GM10847 (cell line): Measurements from ENCODE around the gene LAMA3.

ENCODE experiments used
- POLR2A ChIP-seq: IDR thresholded peaks from 2 replicates; pipeline ENCODE4 v1.6.1; 2011; ENCODE audit not compliant: insufficient read length; ENCODE audit errors: extremely low read depth

Gene LAMA3

DNA sequence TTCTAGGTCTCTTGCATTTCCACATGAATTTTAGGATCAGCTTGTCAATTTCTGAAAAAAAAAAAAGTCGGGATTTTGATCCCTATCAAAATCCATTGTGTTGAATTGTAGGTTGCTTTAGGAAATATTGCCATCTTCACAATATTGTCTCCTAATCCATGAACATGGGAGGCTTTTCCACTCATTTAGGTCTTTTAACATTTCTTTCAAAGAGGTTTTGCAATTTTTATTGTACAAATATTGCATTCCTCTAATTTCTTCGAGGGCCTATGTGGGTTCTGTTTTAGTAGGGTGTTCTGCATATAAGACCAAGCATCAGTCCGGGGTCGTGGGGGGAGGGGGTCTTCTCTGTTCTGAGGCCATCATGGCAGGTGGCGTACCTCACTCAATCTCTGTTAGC lies 725 bp upstream of the LAMA3 start:
- TF ChIP-seq POLR2A = no peak

DNA sequence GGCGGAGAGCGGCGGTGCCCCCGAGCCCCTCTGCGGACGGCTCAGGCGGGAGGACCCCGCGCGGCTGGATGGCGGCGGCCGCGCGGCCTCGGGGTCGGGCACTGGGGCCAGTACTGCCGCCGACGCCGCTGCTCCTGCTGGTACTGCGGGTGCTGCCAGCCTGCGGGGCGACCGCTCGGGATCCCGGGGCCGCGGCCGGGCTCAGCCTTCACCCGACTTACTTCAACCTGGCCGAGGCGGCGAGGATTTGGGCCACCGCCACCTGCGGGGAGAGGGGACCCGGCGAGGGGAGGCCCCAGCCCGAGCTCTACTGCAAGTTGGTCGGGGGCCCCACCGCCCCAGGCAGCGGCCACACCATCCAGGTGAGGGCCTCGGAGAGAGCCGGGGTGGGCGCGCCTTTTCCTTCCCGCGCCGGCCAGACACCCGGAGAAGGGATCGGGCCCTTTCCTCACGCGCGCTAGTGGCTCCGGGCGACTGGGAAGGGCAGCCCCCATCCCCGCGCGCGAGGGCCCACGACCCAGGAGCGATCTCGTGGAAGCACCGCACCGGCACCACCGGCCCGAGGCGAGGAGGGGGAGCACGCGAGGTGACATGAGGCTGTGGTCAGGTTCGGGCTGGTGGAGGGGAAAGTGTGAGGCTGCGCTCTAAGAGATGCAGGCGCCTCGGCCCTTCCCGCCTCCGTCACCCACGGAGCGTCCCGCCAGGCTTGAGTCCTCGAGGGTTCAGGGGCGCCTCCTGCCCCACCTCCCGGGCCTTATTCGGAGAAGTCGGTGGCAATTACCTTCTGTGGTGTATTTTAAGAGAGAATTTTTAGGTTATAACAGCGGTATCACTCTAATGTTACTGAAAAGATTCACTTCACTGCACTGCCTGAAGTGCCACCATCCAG lies 607 bp downstream of the LAMA3 start:
- TF ChIP-seq POLR2A = no peak

DNA sequence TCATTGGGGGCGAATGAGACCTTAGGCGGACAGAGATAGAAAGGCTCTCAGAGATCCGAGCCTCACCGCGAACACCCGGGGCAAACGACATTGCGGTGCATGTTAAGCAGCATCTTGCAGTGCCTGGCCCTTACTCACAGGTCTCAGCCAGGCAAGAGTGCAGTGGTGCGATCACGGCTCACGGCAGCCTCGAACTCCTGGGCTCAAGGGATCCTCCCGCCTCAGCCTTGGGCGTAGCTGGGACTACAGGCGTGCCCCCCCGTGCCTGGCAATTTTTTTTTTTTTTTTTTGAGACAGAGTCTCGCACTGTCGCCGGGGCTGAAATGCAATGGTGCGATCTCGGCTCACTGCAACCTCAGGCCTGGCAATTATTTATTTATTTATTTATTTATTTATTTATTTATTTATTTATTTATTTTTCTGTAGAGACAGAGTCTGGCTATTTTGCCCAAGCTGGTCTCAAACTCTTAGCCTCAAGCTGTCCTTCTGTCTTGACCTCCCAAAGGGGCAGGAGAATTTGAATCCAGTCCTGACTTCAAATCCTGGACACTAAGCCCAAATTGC lies 1.3 kb downstream of the LAMA3 start:
- no peak for TF ChIP-seq POLR2A

DNA sequence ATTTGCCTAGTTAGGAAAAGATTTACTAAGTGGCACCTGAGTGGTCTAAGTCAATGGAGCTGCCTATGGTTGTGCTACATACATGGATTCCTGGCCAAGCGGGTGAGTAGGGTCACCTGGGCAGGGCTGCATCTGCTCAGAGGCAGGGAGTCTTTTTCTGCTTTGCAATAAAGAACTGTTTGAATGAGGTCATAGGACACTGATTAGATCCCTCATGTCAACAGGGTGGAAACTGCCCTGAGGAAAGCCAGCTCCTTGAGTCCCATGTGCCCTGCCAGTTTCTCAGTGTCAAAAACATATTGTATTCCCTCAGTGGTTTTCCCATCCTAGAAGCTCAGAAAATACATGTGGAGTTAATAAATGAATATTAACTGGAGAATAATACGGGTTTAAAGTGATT lies 4.6 kb downstream of the LAMA3 start:
- TF ChIP-seq POLR2A = no peak

DNA sequence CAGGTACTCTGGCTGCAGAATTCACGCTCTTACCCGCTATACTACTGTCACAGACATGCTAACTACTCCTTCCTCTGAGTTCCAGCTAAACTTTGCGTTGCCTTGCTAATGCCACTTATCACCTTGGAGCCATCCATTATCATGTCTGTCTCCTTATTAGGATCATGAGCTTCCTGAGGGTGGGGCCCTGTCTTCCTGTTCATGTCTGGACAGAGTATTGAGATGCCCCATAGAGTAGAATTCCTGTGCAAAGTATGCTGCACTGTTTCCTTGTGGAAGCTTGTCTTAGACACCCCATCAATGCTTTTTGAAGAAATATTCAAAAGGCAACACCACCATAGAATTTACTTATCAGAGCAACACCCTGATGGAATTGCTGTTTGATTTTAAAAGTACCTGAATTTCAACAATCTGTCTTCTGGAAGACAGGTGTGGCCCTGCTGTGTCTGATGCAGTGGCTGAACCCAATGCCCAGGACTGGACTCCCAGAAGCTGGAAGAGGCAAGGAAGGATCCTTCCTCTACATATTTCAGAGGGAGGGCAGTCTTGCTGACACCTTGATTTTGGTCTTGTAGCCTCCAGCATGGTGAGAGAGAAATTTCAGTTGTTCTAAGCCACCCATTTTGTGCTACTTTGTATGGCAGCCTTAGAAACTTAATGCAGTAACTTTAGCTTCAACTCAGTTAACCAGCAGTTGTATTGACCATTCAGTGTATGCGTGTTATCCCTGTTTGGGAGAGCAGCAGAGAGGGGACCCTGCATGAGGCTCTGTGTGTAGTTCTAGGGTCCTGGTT lies 5.6 kb downstream of the LAMA3 start:
- no peak for TF ChIP-seq POLR2A

DNA sequence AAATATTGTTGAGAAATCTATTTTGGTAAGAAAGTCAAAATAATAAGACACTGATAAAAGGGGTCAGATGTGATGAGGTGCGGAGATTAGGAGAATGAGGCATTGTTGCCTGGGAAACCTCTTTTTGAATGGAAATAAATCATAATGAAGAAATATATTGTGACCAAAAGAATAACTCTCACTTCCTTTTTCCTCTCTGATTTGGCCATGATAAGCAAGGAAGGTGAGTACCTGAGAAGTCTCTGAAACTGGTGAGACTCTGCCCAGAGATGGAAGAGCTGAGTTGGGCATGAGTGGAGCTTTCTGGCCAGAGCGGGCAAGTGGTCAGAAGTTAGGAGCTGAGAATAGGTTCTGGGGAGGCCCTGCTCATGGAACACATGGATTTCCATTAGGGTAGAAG lies 11.8 kb downstream of the LAMA3 start:
- TF ChIP-seq POLR2A = no peak

DNA sequence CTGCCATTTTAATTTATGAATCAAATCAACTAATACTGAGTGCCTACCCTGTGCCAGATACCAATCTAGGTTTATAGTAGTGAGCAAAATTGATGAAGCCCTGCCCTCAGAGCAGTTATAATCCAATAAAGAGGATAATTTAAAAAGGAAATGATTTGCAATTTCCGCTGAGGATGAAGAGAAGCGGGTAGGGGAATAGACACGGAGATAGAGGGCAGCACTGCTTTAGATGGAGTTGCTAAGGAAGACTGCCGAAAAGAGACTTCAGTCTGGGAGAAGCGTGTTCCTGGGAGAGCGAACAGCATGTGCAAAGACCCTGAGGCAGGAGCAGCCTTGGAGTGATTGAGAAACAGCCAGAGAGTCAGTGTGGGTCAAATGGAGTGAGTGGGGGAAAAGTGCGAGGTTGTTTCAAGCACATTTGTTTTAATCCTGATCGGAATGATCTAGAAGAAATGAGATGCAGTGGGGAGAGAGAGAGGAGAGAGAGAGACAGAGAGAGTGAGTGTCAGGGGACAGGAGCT lies 12.4 kb downstream of the LAMA3 start:
- TF ChIP-seq POLR2A = no peak

DNA sequence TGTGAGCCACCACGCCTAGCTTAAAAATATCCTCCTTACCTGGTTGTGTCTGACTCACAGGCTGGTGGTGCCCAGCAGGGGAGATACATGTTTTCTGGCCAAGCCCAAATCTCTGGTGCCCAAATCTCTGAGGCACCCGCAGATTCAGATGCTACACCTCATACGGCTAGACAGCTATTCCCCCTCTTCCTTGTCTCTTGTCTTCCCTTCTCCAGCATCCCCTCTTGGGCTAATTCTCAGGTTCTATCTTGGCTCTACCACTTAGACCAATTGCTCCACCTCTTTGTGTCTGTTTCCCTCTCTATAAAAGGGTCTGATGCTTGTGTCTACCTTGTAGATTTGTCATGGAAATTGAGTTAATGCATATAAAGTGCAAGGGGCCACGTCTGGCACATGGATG lies 13.4 kb downstream of the LAMA3 start:
- TF ChIP-seq POLR2A = no peak

DNA sequence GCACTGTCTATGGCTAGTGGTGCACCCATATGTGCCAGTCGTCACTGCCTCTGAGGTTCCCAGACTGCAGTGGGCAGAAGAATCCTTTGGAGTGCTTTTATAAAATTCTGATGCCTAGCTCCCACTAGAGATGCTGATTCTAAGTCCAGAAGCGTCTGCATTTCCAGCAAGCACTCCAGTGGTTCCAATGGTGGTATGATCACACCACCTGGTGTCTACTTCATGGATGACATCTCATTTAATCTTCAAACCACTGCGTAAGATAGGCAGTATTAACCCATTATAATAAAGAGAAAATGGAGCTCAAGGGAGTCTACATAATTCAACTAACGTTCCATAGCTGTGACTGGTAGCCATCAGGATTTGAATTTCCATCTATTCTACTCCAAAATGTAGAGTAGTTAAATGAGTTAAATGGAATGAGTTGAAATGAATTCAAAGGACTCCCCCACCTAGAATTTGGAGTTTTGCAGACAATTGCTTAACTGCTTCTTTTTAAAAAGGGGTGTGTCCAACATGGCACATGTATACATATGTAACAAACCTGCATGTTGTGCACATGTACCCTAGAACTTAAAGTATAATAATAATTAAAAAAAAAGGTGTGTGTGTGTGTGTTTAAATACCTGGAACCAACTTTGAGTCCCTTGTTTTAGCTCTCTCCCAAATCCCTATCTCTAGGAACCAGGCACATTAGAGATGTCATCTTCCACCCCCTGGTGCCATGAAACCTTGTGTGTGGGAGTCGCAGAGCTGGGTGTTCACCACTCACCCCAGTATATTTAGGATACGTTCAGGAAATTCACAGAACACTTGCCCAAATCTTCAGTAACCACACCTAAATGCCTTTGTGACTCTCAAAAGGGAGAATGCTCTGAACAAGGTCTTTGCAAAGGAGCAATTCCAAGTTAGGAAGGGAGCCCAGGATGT lies 14.1 kb downstream of the LAMA3 start:
- TF ChIP-seq POLR2A = no peak

DNA sequence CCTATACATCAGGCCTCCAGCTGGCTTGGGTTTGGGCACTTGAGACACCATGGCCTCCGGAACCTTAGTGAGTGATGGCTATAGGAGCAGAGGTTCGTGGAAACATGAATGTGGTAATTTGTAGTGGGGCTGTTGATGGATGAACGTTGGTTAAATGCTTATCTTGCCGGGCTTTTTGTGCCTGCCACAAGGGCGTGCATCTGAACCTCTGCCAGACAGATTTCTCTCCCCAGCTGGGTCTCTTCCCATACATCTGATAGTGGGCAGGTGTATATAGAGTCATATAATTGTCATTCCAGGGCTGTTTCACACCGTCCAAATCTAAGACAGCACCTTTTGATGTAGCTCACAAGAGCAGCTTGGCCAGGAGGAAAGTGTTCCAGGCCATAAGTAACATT lies 14.7 kb downstream of the LAMA3 start:
- no peak for TF ChIP-seq POLR2A

DNA sequence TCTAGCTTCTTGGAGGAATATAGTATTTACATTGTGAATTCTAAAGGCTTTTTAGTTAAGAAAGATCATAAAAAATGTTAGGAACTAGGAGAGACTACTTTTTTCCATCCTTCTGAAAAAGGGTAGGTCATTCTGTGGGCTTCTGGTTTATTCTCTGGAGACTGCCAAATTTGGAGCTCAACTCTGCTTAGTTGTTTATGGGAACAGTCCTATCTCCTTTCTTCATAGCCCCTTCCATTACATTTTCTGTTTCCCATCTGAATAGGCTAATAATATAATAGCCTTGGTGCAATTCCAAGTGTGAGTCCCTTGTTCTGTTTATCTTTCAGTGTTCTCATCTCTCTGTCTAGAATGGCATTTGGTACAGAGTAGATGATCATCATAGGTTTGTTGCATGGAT lies 15.6 kb downstream of the LAMA3 start:
- TF ChIP-seq POLR2A = no peak

DNA sequence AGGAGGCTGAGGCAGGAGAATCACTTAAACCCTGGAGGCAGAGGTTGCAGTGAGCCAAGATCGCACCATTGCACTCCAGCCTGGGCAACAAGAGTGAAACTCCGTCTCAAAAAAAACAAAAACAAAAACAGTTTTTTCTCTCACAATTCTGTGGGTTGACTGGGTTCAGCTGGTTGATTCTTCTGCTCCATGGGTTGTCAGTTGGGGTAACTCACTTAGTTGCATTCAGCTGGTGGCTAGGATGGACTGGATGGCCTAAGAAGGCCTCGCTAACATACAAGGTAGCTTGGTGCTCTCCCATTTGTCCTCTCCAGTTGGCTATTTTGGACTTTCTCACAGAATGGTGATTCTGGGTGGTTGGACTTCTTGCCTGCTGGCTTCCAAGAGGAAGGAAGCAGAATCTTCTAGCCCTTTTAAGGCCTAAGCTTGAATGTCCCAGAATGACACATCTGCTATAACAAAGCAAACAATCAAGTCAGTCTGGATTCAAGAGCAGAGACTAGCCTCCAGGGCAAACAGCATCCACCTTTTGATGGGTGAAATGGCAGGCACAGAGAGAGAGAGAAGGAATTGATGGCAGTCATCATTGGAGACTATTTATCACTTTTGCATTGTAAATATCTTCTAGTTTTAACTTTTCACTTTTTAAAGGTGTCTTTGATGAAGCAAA lies 17.9 kb downstream of the LAMA3 start:
- no peak for TF ChIP-seq POLR2A

DNA sequence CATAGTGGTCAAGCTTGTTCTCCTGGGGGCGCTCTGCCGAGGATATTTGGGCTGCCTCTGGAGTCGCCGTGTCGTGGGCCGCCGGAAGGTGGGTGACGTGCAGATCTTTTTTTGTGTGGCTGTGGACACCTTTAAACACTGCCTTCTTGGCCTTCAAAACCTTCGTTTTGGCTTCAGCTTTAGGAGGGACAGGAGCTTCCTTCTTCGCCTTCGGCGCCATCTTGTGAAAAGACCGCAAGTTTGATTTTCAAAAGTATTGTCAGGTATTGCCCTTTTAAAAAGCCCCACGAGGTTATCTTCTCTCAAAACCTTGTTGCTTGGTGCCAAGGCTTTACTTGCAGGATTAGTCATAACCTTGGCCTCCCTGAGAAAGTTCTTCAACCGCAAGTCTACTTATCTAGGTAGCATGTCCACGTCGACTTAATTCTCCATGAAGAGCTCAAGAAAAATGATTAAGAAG lies 20.8 kb downstream of the LAMA3 start:
- no peak for TF ChIP-seq POLR2A

DNA sequence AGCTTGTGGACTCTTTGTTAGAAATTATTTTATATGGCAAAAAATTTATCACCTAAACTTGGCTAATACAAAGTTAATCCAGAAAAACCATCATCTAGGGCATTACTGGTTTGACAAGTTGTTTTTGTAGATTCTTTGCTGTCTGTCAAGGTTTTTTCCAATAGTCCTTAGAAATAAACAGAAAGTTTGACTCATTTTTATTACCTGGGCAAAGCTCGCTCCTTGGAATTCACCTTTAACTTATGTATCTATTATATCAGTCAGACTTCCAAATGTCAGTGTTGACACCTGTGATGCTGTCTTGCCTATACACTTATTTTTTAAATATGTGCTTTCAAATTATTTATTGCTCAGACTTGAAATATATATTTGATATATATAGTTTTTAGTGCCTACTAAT lies 21.7 kb downstream of the LAMA3 start:
- no peak for TF ChIP-seq POLR2A
